Coronary artery (tissue), 2 donors: ENCODE data around the gene BORCS8.

ENCODE experiments used
- DNase-seq: peaks from one replicate; pipeline ENCODE4 v3.0.0-alpha.2; 2017; ENCODE audit warnings: low spot score
- H3K27ac ChIP-seq, 2 donors: fragments of 200-600 bp; sonication (generic); one replicate each; pipeline ENCODE4 v1.5.1; 2016 to 2019
- H3K4me3 ChIP-seq: fragments of 200-600 bp; sonication (generic); 2 replicates; pipeline ENCODE4 v1.5.1; 2016; ENCODE audit warnings: mild to moderate bottlenecking, moderate library complexity
- TF ChIP-seq, protein P1 (sequence below): fragments of 200-600 bp; sonication (generic); IDR thresholded peaks from one replicate; pipeline ENCODE4 v1.5.1; 2019; ENCODE audit warnings: antibody characterized with exemption

Gene BORCS8

GRCh38 chr19:19201697-19202630, 10.0 kb upstream of the BORCS8 start:
- Histone ChIP-seq H3K4me3 (peak overlapping the region; percentile 76), H3K27ac (no peak overlapping the region)
- TF ChIP-seq, protein P1, sequence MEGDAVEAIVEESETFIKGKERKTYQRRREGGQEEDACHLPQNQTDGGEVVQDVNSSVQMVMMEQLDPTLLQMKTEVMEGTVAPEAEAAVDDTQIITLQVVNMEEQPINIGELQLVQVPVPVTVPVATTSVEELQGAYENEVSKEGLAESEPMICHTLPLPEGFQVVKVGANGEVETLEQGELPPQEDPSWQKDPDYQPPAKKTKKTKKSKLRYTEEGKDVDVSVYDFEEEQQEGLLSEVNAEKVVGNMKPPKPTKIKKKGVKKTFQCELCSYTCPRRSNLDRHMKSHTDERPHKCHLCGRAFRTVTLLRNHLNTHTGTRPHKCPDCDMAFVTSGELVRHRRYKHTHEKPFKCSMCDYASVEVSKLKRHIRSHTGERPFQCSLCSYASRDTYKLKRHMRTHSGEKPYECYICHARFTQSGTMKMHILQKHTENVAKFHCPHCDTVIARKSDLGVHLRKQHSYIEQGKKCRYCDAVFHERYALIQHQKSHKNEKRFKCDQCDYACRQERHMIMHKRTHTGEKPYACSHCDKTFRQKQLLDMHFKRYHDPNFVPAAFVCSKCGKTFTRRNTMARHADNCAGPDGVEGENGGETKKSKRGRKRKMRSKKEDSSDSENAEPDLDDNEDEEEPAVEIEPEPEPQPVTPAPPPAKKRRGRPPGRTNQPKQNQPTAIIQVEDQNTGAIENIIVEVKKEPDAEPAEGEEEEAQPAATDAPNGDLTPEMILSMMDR, result no peak
- no peak for DNase-seq

- TF ChIP-seq, protein P1, result no peak
- peak overlapping the region in 1 of 2 donors; percentile 17 for H3K27ac ChIP-seq
Measured at GRCh38 chr19:19193926-19194325, 2.0 kb upstream of the BORCS8 start.

GRCh38 chr19:19192910-19193423, 1.0 kb upstream of the BORCS8 start:
- Histone ChIP-seq H3K27ac (peak overlapping the region; percentile 97 to 99), H3K4me3 (peak overlapping the region; percentile 81)
- DNase-seq, result no peak
- TF ChIP-seq, protein P1, result no peak

More at GRCh38 chr19:19193926-19194325, 2.0 kb upstream of the BORCS8 start:
- peak overlapping the region; percentile 81 for H3K4me3 ChIP-seq
- DNase-seq, result no peak

DNA sequence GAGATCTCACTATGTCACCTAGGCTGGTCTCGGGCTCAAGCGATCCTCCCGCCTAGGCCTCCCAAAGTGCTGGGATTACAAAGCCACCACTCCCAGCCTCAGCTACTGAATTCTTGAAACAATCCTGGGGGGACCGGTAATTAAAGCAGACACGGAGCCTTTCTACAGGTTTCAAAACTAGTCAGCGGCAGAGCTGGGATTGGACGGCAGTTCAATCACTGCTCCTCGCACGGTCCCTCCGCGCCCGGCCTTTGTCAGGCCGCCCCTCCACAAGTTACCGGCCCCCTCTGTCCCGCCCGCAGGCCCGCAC, 229 bp downstream of the BORCS8 start:
- TF ChIP-seq, protein P1, result no peak
- DNase-seq, result no peak
- peak overlapping the region; percentile 81 for H3K4me3 ChIP-seq
- peak overlapping the region; percentile 97 to 99 for H3K27ac ChIP-seq

- TF ChIP-seq, protein P1, result no peak
- no peak overlapping the region for H3K4me3 ChIP-seq
- H3K27ac ChIP-seq, result no peak overlapping the region
- DNase-seq, result no peak
Measured at GRCh38 chr19:19186742-19187141, 5.2 kb downstream of the BORCS8 start.

DNA sequence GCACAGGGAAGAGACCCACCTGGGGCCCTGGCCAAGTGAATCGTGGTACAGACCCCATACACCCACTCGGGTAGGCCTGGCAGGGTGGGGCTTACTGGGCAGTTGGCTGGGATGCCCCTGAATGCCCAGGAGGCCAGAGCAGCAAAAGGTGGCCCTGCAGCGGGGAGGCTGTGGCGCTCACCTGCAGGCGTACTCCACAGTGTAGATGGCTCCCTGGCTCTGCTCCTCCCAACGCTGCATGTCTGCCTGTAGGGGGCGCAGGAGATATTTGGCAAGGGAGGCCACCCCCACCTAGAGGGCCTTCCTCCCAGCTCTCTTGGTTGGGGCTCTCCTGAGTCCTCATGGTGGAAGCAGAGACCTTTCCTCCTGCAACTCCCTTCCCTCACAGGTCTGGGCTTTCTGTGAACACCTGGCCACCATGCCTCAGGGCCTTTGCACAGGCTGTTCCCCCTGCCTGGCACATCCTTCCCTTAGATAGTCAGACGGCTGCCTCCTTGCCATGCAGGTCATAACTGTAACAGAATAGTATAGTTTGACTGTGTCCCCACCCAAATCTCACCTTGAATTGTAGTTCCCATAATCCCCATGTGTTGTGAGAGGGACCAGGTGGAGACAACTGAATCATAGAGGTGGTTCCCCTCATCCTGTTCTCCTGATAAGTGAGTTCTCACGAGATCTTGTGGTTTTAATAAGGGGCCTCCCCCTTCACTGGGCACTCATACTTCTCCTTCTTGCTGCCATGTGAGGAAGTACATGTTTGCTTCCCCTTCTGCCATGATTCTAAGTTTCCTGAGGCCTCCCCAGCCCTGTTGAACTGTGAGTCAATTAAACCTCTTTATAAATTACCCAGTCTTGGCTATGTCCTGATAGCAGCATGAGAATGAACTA, 5.9 kb downstream of the BORCS8 start:
- no peak for DNase-seq
- Histone ChIP-seq H3K27ac (no peak overlapping the region), H3K4me3 (no peak overlapping the region)
- TF ChIP-seq, protein P1, result no peak
